NCI-H748 (cell line): ENCODE data around the gene GNB4.

Source experiments
- DNase-seq: peaks from one replicate; lab custom pipeline; 2025; ENCODE audit not compliant: unreplicated experiment; lab: John Stamatoyannopoulos, UW

GNB4 gene

GRCh38 chr3:179438841-179439240 is 12.4 kb downstream of the GNB4 start:
- peak; percentile 6 for DNase-seq

GRCh38 chr3:179436517-179436916 is 14.8 kb downstream of the GNB4 start:
- no peak for DNase-seq

DNA sequence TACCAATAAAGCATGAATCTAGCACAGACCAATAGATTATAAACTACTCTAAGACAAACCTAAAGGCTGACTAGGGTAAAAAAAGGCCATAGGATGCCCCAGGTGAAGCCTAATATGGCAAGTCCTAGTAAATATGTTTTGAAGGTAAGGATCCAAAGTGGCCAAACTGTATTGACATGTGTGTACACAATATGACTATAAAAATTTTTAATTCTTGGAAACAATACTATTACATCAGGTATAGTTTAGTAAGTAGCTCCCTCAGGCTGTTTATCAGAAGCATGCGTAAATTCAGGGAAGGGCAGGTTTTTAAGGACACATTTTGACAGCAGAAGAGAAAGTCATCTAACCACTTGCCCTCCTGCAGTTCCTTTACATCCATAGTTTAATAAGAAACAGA is 18.8 kb downstream of the GNB4 start:
- DNase-seq = no peak

GRCh38 chr3:179432021-179432420 is 19.2 kb downstream of the GNB4 start:
- no peak for DNase-seq

DNA sequence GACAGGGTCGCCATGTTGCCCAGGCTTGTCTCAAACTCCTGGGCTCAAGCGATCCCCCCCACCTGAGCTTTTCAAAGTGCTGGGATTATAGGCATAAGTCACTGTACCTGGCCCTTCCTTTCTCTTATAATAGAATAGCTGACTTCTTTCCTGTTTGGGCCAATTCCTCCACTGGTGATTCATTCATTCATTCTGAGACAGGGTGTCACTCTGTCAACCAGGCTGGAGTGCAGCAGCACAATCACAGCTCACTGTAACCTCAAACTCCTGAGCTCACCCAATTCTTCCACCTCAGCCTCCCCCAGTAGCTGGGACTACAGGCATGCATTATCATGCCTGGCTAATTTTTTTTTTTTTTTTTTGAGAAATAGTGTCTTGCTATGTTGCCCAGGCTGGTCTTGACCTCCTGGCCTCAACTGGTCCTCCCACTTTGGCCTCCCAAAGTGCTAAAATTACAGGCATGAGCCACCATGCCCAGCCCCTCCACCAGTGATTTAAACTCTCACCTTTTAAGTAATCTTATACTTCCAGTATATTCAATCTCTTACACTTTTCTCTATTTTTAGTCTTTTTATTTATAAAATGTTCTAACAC is 20.9 kb downstream of the GNB4 start:
- DNase-seq = no peak

DNA sequence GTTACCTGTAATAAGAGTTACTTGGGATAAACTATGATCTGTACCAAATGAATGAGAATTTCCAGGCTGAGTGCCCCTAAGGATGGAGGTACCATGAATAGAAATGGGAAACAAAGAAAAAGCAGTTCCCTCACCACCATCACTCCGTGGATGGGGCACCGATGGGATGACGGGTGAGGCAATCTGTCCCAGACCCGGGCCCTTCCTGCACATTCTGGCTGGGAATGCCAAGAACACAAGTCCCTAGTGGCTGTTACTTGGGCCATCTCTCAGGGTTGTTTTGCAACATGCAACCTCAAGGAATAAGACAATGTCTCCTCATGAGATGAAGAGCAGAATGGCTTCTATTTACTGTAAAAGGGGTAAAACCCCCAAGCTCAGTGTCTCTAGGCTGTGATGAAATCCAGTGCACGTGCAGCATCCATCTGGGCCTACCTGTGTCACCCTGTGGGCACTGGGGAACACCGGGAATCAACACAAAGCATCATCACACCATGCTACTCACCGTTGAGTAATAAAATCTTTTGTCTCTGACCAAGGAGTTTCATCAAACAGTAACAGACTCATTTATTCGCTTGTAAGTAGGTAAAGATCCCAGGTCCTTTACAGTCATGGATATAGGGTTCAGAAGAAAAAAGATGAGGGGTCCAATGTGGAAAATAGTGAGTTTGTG is 22.3 kb downstream of the GNB4 start:
- DNase-seq = no peak

GRCh38 chr3:179425075-179425474 is 26.2 kb downstream of the GNB4 start:
- DNase-seq = no peak

GRCh38 chr3:179421500-179421899 is 29.8 kb downstream of the GNB4 start:
- no peak for DNase-seq

DNA sequence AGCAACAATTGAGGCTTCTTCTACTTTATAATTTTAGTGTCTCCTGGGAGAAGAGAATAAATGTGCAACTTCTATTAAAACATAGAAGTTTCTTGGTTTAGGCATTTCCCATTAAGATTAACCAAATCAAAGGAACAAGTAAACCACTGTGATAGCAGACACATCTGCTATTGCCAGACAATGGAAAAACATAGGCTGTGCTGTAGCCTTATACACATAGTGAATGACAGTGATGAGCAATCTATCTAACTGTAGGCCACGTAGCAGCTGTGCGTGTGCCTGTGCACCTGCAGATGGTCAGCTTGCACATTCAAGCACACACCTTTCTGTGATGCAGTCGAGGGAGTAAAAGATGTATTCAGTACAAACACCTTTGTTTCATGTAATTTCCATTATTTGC is 32.7 kb downstream of the GNB4 start:
- DNase-seq = no peak

DNA sequence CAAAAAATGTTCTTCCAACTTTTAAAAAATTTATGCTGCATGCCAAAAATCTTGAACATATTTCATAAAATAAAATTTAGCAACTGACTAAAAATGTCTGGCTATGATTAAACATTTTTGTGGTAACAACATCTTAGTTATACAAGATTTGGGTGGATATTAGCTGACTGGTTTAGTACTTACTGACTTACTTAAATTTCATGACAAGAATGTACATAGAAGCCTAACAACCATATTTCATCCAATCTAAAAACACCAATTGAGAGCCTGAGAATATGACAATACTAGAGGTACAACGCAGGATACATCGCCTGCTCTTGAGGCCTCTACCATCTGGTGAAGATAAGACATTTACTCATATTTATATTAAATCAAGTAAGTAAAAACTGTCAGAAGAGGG is 34.6 kb downstream of the GNB4 start:
- no peak for DNase-seq

DNA sequence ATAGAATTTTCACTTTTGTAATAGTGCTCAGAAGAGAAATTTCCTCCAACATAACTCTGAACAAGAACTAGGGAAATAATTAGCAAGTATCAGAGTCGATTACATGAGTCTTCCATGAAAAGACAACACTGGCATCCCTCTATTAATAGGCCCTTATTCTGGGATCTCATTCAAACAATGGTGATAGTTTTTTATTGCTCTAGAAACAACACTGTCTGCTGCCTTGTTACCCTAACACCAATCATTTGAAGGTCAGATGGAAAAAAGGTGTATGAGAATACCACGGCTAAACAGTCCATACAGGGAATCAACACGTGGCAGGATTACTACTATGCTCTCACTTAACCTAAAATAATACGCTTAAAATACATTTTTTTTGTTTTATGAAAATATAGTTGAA is 35.9 kb downstream of the GNB4 start:
- DNase-seq = no peak

DNA sequence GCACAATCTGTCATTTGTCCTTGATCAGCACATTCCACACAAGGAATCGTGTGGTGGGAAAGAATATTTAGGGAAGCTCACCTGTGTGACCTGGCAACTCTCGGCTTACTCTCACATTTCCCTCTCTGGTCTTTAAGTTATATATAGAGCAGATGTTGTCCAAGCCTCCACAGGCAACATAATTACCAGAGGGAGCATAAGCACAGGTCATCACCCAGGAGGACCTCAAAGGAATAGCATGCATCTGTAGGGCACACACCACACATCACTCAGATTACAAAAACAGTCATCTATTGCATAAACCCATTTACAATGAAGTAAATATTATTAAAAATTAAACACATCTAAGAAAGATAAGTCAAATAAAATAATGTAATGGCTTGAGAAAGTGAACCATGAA is 36.5 kb downstream of the GNB4 start:
- DNase-seq = no peak

DNA sequence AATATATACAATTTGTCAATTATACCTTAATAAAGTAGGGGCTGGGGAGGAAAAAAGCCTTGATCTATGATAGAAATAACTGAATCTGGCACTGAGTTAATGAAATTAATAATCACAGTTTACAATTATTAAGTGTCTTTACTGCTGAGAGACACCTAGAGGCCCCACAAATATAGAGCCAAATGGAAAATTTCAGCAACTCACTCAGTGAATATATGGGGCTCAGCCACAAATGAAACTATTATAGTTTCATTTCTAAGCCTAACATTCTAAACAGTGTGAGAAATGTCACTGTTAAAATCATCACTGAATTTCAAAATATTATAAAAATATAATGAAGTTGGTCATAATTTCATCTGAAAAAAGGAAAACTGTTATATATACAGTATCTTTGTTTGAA is 40.3 kb downstream of the GNB4 start:
- no peak for DNase-seq

- no peak for DNase-seq
These were observed 40.9 kb downstream of the GNB4 start for GRCh38 chr3:179410331-179410730.

- DNase-seq = no peak
These were observed 47.0 kb downstream of the GNB4 start for GRCh38 chr3:179404307-179404706.

DNA sequence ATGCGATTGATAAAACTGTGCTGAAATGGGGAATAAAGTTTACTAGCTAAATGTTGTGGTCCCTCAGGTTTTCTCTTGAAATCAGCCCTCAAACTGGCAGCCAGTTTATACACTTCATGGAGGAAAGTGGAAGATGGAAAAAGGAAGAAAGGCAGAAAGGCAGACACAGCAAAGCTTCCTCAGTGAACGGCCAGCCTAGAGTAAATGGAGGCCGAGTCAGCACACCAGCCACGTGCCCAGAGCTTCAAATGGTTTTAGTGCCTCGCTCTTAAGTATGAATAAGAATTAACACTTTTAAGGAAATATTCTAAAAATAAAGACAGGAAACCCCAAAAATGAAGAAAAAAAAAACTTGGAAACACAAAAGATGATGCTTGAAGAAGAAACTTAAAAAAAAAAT is 48.3 kb downstream of the GNB4 start:
- DNase-seq = no peak

GRCh38 chr3:179401561-179401960 is 49.7 kb downstream of the GNB4 start:
- DNase-seq = no peak

GRCh38 chr3:179398574-179399231 is 52.6 kb downstream of the GNB4 start:
- DNase-seq = no peak

GRCh38 chr3:179391906-179392305 is 59.4 kb downstream of the GNB4 start:
- no peak for DNase-seq

DNA sequence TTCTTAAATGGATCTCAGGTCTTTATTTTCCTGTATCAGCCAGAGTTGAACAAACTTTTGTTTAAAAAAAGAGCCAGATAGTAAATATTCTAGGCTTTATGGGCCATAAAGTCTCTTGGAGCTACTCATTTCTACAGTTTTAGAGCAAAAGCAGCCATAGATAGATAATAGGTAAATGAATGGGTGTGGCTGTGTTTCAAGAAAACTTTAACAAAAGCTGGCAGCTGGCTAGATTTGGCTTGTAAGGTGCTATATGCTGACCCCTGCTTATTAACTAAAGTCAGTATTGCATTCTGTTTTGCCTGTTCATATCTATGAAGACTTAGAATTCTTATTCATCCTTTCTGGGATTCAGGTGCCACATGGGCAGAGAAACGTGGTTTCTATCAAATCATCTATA is 74.8 kb downstream of the GNB4 start:
- no peak for DNase-seq

DNA sequence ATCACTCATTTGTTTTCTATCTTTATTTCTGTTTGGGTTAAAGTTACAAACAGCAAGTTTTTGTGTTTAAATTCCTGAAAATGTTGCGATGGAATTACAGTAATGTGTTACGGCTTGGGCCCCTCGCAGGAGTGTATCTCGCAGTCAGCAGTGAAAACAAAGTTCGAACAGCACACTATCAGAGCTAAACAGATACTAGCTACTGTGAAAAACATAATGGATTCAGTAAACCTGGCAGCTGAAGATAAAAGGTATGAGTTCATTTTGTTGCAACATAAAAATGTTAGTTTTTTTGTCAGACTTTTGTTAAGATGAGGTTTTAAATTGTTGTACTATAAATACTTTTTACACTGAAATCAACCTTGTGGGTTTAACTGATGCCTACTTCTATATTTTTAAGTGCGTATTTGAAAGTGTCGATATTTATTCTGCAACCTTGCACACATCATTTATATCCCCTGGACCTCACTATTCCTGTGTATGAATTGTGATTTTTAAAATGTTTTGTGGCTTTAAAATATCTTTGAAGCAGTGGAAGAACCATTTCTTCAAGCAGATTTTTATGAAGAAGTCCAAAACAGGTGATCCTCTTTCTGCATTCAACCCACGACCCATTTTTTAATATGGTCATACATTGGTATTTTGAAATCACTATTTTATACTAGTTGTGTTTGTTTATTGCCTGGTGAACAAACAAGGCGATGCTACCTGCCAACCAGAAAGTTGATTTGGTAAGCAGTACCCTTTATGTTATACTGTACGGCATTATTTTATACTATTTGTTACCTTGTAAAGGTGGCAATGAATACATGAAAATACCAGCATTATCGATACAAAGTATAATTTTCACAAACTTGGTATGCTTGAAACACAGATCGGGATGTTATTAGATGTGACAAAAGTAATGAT is 75.9 kb downstream of the GNB4 start:
- DNase-seq = no peak

GRCh38 chr3:179373938-179374337 is 77.3 kb downstream of the GNB4 start:
- DNase-seq = no peak
